Measurements from ENCODE around the gene SNX30. TPM values are rescaled to one million over a fixed set of nuclear protein-coding genes. Genes with fewer than 3 reads are reported as not detected.
"Not testable (repeated sequence)": the region's sequence is repeated elsewhere in the genome, so short reads cannot be mapped to it uniquely, and the experiment has no call there.

The SNX30 gene
- total and polyA plus RNA-seq, 2 experiments from 2014 or later, result 8.5 to 26.7 TPM

GRCh38 chr9:112719696-112720095, 30.9 kb upstream of the SNX30 start:
- H3K4me1 ChIP-seq (ENCODE audit: insufficient read depth), result peaks cover 16% of the 10 kb centered on the region; the same call in 1 of the 2 replicates
- H2AFZ ChIP-seq, result peak overlapping the region; percentile 24
- H3K79me2 ChIP-seq (ENCODE audit: insufficient read depth), result peaks cover 27% of the 10 kb centered on the region
- DNase-seq, result peak; percentile 65
- H3K9ac ChIP-seq, result no peak overlapping the region
- H3K9me2 ChIP-seq (ENCODE audit: insufficient read depth), result no peaks in the 10 kb centered on the region
- H3K4me2 ChIP-seq (ENCODE audit: unreplicated experiment), result no peak overlapping the region
- in situ Hi-C loops (cut with MboI), result no loop called here
- no peaks in the 10 kb centered on the region for H3K36me3 ChIP-seq (ENCODE audit: low read depth)
- WGBS, 2 experiments (ENCODE audit: low coverage in 1 of 2, low lambda C conversion rate in 2 of 2, missing lambda C conversion rate in 2 of 2), result 29 to 31% methylated on average over 2 of the region's 2 CpGs
- no peak overlapping the region for H3K4me3 ChIP-seq
- H4K20me1 ChIP-seq (ENCODE audit: insufficient read depth), result no peaks in the 10 kb centered on the region
- no peak for TF ChIP-seq EZH2phosphoT487 (IDR thresholded peaks at IDR 0.05; ENCODE audit: insufficient read depth, low read depth)
- H3K27me3 ChIP-seq (replicated peaks; ENCODE audit: insufficient read depth), result no peaks in the 10 kb centered on the region
- no peaks in the 10 kb centered on the region for H3K9me3 ChIP-seq (ENCODE audit: low read depth)
- H3K27ac ChIP-seq, result peak overlapping the region; percentile 67
- H3F3A ChIP-seq (ENCODE audit: insufficient read depth), result peaks cover 26% of the 10 kb centered on the region

- Histone ChIP-seq H3K4me1 (ENCODE audit: insufficient read depth) (peaks cover 16% of the 10 kb centered on the region; the same call in 1 of the 2 replicates), H2AFZ (no peak overlapping the region), H3F3A (ENCODE audit: insufficient read depth) (peaks cover 26% of the 10 kb centered on the region), H3K27ac (0 out of 2 replicates have a peak overlapping the region, but pooled peaks have one; percentile 67), H3K4me3 (no peak overlapping the region), H3K27me3 (replicated peaks; ENCODE audit: insufficient read depth) (no peaks in the 10 kb centered on the region), H3K36me3 (ENCODE audit: low read depth) (no peaks in the 10 kb centered on the region), H3K9ac (no peak overlapping the region), H3K9me3 (ENCODE audit: low read depth) (no peaks in the 10 kb centered on the region), H3K79me2 (ENCODE audit: insufficient read depth) (peaks cover 22% of the 10 kb centered on the region), H3K9me2 (ENCODE audit: insufficient read depth) (no peaks in the 10 kb centered on the region), H3K4me2 (ENCODE audit: unreplicated experiment) (no peak overlapping the region), H4K20me1 (ENCODE audit: insufficient read depth) (no peaks in the 10 kb centered on the region)
- 85 to 92% methylated on average over 4 of the region's 4 CpGs for WGBS, 2 experiments (ENCODE audit: low coverage in 1 of 2, low lambda C conversion rate in 2 of 2, missing lambda C conversion rate in 2 of 2)
- no peak for TF ChIP-seq EZH2phosphoT487 (IDR thresholded peaks at IDR 0.05; ENCODE audit: insufficient read depth, low read depth)
- no peak for TF ChIP-seq EZH2 (IDR thresholded peaks at IDR 0.05; ENCODE audit: insufficient read depth, poor library complexity, severe bottlenecking)
- in situ Hi-C loops (cut with MboI), result no loop called here
- DNase-seq, result no peak
These were observed 30.3 kb upstream of the SNX30 start for GRCh38 chr9:112720113-112720780.

GRCh38 chr9:112722749-112723148, 27.8 kb upstream of the SNX30 start:
- H3K36me3 ChIP-seq (ENCODE audit: low read depth); H3K79me2 ChIP-seq (ENCODE audit: insufficient read depth); H3K9me3 ChIP-seq (ENCODE audit: low read depth); H3K9ac ChIP-seq; H3K27me3 ChIP-seq (replicated peaks; ENCODE audit: insufficient read depth); H3K27ac ChIP-seq; H4K20me1 ChIP-seq (ENCODE audit: insufficient read depth); H3K4me3 ChIP-seq; in situ Hi-C loops (cut with MboI); DNase-seq; H2AFZ ChIP-seq; H3K4me2 ChIP-seq (ENCODE audit: unreplicated experiment); H3K9me2 ChIP-seq (ENCODE audit: insufficient read depth): not testable (repeated sequence)
- Histone ChIP-seq H3K4me1 (ENCODE audit: insufficient read depth) (0 out of 2 replicates have a peak, but pooled peaks cover 10% of the 10 kb centered on the region), H3F3A (ENCODE audit: insufficient read depth) (peaks cover 17% of the 10 kb centered on the region)
- WGBS, 2 experiments (ENCODE audit: low coverage in 1 of 2, low lambda C conversion rate in 2 of 2, missing lambda C conversion rate in 2 of 2), result 82 to 87% methylated on average over 3 of the region's 3 CpGs

GRCh38 chr9:112725961-112726360, 24.6 kb upstream of the SNX30 start:
- WGBS, 2 experiments (ENCODE audit: low coverage in 1 of 2, low lambda C conversion rate in 2 of 2, missing lambda C conversion rate in 2 of 2), result 72 to 73% methylated on average over 3 of the region's 3 CpGs
- no peaks in the 10 kb centered on the region for H3K27me3 ChIP-seq (replicated peaks; ENCODE audit: insufficient read depth)
- H3F3A ChIP-seq (ENCODE audit: insufficient read depth), result no peaks in the 10 kb centered on the region
- H3K79me2 ChIP-seq (ENCODE audit: insufficient read depth), result no peaks in the 10 kb centered on the region
- no peak overlapping the region for H3K9ac ChIP-seq
- DNase-seq, result no peak
- no peaks in the 10 kb centered on the region for H3K9me3 ChIP-seq (ENCODE audit: low read depth)
- no peak overlapping the region for H2AFZ ChIP-seq
- no peaks in the 10 kb centered on the region for H3K4me1 ChIP-seq (ENCODE audit: insufficient read depth)
- H4K20me1 ChIP-seq (ENCODE audit: insufficient read depth), result no peaks in the 10 kb centered on the region
- H3K4me2 ChIP-seq (ENCODE audit: unreplicated experiment), result no peak overlapping the region
- H3K27ac ChIP-seq, result no peak overlapping the region
- no peak for TF ChIP-seq EZH2phosphoT487 (IDR thresholded peaks at IDR 0.05; ENCODE audit: insufficient read depth, low read depth)
- no peak for TF ChIP-seq EZH2 (IDR thresholded peaks at IDR 0.05; ENCODE audit: insufficient read depth, poor library complexity, severe bottlenecking)
- no peak overlapping the region for H3K4me3 ChIP-seq
- in situ Hi-C loops (cut with MboI), result no loop called here
- H3K36me3 ChIP-seq (ENCODE audit: low read depth), result no peaks in the 10 kb centered on the region
- no peaks in the 10 kb centered on the region for H3K9me2 ChIP-seq (ENCODE audit: insufficient read depth)

- no peak for TF ChIP-seq EZH2 (IDR thresholded peaks at IDR 0.05; ENCODE audit: insufficient read depth, poor library complexity, severe bottlenecking)
- TF ChIP-seq EZH2phosphoT487 (IDR thresholded peaks at IDR 0.05; ENCODE audit: insufficient read depth, low read depth), result no peak
These were observed 24.1 kb upstream of the SNX30 start for GRCh38 chr9:112726428-112726827.

More at GRCh38 chr9:112726428-112726827, 24.1 kb upstream of the SNX30 start:
- Histone ChIP-seq H3K4me3 (no peak overlapping the region), H3K79me2 (ENCODE audit: insufficient read depth) (no peaks in the 10 kb centered on the region), H3K4me2 (ENCODE audit: unreplicated experiment) (no peak overlapping the region), H3K9ac (no peak overlapping the region), H2AFZ (no peak overlapping the region), H3K36me3 (ENCODE audit: low read depth) (no peaks in the 10 kb centered on the region), H4K20me1 (ENCODE audit: insufficient read depth) (no peaks in the 10 kb centered on the region), H3K27ac (no peak overlapping the region), H3F3A (ENCODE audit: insufficient read depth) (no peaks in the 10 kb centered on the region), H3K27me3 (replicated peaks; ENCODE audit: insufficient read depth) (no peaks in the 10 kb centered on the region), H3K9me2 (ENCODE audit: insufficient read depth) (no peaks in the 10 kb centered on the region), H3K4me1 (ENCODE audit: insufficient read depth) (no peaks in the 10 kb centered on the region), H3K9me3 (ENCODE audit: low read depth) (no peaks in the 10 kb centered on the region)
- DNase-seq, result no peak
- WGBS, 2 experiments (ENCODE audit: low coverage in 1 of 2, low lambda C conversion rate in 2 of 2, missing lambda C conversion rate in 2 of 2), result 78 to 82% methylated on average over 4 of the region's 4 CpGs
- in situ Hi-C loops (cut with MboI), result no loop called here
